H1 (cell line): ENCODE results near the gene CCDC88C.

Experiments used
- ASH2L ChIP-seq: fragments of 200-600, 300-600 bp; sonication (generic); IDR thresholded peaks from one replicate; pipeline ENCODE4 v1.7.1; 2017; ENCODE audit warnings: low read length
- ATF2 ChIP-seq: IDR thresholded peaks from 2 replicates; pipeline ENCODE4 v1.6.1; 2012; ENCODE audit warnings: low read length, inconsistent platforms
- POLR2A ChIP-seq, 2 experiments: IDR thresholded peaks; 1 replicate in 1 of 2; 2 replicates in 1 of 2; pipeline ENCODE4 v1.6.1; 2011; ENCODE audit warnings: low read depth in 2 of 2, low read length in 2 of 2, mild to moderate bottlenecking in 2 of 2; ENCODE audit errors: control extremely low read depth in 1 of 2
- POLR2AphosphoS5 ChIP-seq: IDR thresholded peaks from 2 replicates; pipeline ENCODE4 v1.6.1; 2011; ENCODE audit warnings: low read depth, low read length
- TF ChIP-seq, protein P1 (sequence below), 3 experiments: IDR thresholded peaks; 1 replicate in 2 of 3; 2 replicates in 1 of 3; pipeline versions ENCODE4 v1.5.1 to v1.6.1; 2011; ENCODE audit warnings: low read length in 3 of 3, mild to moderate bottlenecking in 3 of 3, inconsistent platforms in 2 of 3, low read depth in 1 of 3, moderate library complexity in 1 of 3; ENCODE audit not compliant: insufficient read depth in 1 of 3; ENCODE audit errors: control extremely low read depth in 1 of 3

DNA sequence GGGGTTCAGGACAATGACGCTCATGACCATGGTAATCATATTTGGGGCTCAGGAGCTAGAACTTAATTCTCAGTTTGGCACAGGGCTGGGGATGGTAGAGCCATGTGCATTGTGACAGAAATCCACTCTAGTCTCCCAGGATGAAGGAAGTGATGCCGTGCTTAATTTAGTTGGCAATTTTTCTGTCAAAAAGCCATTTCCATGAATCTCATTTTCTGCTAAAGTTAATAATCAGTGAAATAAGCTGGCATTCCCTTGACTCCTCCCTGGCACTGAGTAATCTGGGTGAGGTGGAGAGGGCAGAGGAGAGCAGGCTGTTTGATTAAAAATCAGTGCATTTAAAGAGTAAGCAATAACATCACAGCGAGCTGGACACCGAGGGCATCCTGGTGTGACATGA lies 128.2 kb downstream of the CCDC88C start:
- TF ChIP-seq POLR2A (IDR thresholded peaks at IDR 0.05; ENCODE audit: control extremely low read depth in 1 of 2, low read depth in 2 of 2, low read length in 2 of 2): no peak
- TF ChIP-seq, protein P1, sequence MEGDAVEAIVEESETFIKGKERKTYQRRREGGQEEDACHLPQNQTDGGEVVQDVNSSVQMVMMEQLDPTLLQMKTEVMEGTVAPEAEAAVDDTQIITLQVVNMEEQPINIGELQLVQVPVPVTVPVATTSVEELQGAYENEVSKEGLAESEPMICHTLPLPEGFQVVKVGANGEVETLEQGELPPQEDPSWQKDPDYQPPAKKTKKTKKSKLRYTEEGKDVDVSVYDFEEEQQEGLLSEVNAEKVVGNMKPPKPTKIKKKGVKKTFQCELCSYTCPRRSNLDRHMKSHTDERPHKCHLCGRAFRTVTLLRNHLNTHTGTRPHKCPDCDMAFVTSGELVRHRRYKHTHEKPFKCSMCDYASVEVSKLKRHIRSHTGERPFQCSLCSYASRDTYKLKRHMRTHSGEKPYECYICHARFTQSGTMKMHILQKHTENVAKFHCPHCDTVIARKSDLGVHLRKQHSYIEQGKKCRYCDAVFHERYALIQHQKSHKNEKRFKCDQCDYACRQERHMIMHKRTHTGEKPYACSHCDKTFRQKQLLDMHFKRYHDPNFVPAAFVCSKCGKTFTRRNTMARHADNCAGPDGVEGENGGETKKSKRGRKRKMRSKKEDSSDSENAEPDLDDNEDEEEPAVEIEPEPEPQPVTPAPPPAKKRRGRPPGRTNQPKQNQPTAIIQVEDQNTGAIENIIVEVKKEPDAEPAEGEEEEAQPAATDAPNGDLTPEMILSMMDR (IDR thresholded peaks at IDR 0.05; ENCODE audit: control extremely low read depth in 1 of 3, insufficient read depth in 1 of 3, low read depth in 1 of 3, low read length in 3 of 3): no peak
- no peak for TF ChIP-seq POLR2AphosphoS5
- no peak for TF ChIP-seq ASH2L
- no peak for TF ChIP-seq ATF2
